HG02981 (cell line): Measurements from ENCODE around the gene TMEM87A.

ENCODE experiments used
- ATAC-seq: cut with Tn5 transposase; IDR thresholded peaks from one replicate; pipeline ENCODE4 v1.9.1; 2021; ENCODE audit warnings: mild to moderate bottlenecking, moderate library complexity; ENCODE audit not compliant: unreplicated experiment

The TMEM87A gene

GRCh38 chr15:42207674-42208579 is 65.3 kb downstream of the TMEM87A start, which contains the start of gene VPS39:
Gene VPS39 (minus strand): TSS chr15:42208304. CDS start chr15:42208153, 151 bp downstream.
- peak; percentile 91 for ATAC-seq

GRCh38 chr15:42206406-42206805 is 66.8 kb downstream of the TMEM87A start:
- no peak for ATAC-seq

GRCh38 chr15:42203891-42204290 is 69.3 kb downstream of the TMEM87A start:
- no peak for ATAC-seq

- ATAC-seq: no peak
These were observed 70.6 kb downstream of the TMEM87A start for GRCh38 chr15:42202653-42203052.

GRCh38 chr15:42201801-42202200 is 71.4 kb downstream of the TMEM87A start:
- no peak for ATAC-seq

GRCh38 chr15:42199126-42199525 is 74.1 kb downstream of the TMEM87A start:
- no peak for ATAC-seq

GRCh38 chr15:42198516-42198915 is 74.7 kb downstream of the TMEM87A start:
- no peak for ATAC-seq

GRCh38 chr15:42194513-42194912 is 78.7 kb downstream of the TMEM87A start:
- no peak for ATAC-seq

GRCh38 chr15:42193383-42193782 is 79.8 kb downstream of the TMEM87A start:
- ATAC-seq: no peak

GRCh38 chr15:42191610-42192346 is 81.5 kb downstream of the TMEM87A start:
- no peak for ATAC-seq

- ATAC-seq: no peak
These were observed 82.9 kb downstream of the TMEM87A start for GRCh38 chr15:42190370-42190769.

- no peak for ATAC-seq
These were observed 87.4 kb downstream of the TMEM87A start for GRCh38 chr15:42185801-42186200.

GRCh38 chr15:42184736-42185135 is 88.5 kb downstream of the TMEM87A start:
- no peak for ATAC-seq

GRCh38 chr15:42184296-42184695 is 88.9 kb downstream of the TMEM87A start:
- no peak for ATAC-seq

GRCh38 chr15:42182961-42183360 is 90.3 kb downstream of the TMEM87A start:
- ATAC-seq: no peak

- no peak for ATAC-seq
These were observed 90.8 kb downstream of the TMEM87A start for GRCh38 chr15:42182328-42182886.

- ATAC-seq: no peak
These were observed 95.2 kb downstream of the TMEM87A start for GRCh38 chr15:42178056-42178455.

- ATAC-seq: no peak
These were observed 97.6 kb downstream of the TMEM87A start for GRCh38 chr15:42175671-42176070.

- ATAC-seq: no peak
These were observed 100.8 kb downstream of the TMEM87A start for GRCh38 chr15:42172475-42172874.

GRCh38 chr15:42171795-42172194 is 101.4 kb downstream of the TMEM87A start:
- ATAC-seq: no peak

GRCh38 chr15:42171122-42171521 is 102.1 kb downstream of the TMEM87A start:
- ATAC-seq: no peak
